Transverse colon (tissue), 4 donors: Measurements from ENCODE around the gene PLAAT5. TPM values are rescaled to one million over a fixed set of nuclear protein-coding genes. Genes with fewer than 3 reads are reported as not detected.

Experiments
- DNase-seq: peaks from one replicate; pipeline ENCODE4 v3.0.0-alpha.2; 2019
- H3K27ac ChIP-seq, 4 donors: fragments of 200-600 bp; sonication (generic); 2 replicates each; pipeline ENCODE4 v1.5.1; 2016 to 2018; ENCODE audit warnings: inconsistent platforms in 4 of 4
- H3K27me3 ChIP-seq: fragments of 200-600 bp; sonication (generic); 2 replicates; pipeline ENCODE4 v1.5.1; 2017; ENCODE audit warnings: inconsistent platforms
- H3K36me3 ChIP-seq, 4 donors: fragments of 200-600 bp; sonication (generic); 2 replicates each; pipeline ENCODE4 v1.5.1; 2017 to 2019; ENCODE audit warnings: inconsistent platforms in 4 of 4
- H3K4me1 ChIP-seq, 4 donors: fragments of 200-600 bp; sonication (generic); 2 replicates each; pipeline ENCODE4 v1.5.1; 2017 to 2020; ENCODE audit warnings: inconsistent platforms in 4 of 4
- H3K4me3 ChIP-seq, 4 donors: fragments of 200-600 bp; sonication (generic); 1 replicate in 1 of 4; 2 replicates in 3 of 4; pipeline versions ENCODE4 v1.5.1 to v1.6.1; 2017 to 2019; ENCODE audit warnings: inconsistent platforms in 4 of 4
- H3K9me3 ChIP-seq, 2 donors: fragments of 200-600 bp; sonication (generic); 2 replicates each; pipeline ENCODE4 v1.5.1; 2017 to 2019; ENCODE audit warnings: inconsistent platforms in 2 of 2
- CTCF ChIP-seq, 5 experiments: fragments of 200-600 bp in 3 of 5; fragments of 450-650 bp in 2 of 5; sonication (generic) in 3 of 5; IDR thresholded peaks; 1 replicate in 2 of 5; 2 replicates in 3 of 5; pipeline ENCODE4 v1.5.1; 2016 to 2017; ENCODE audit warnings: antibody characterized with exemption in 5 of 5, inconsistent platforms in 3 of 5, mild to moderate bottlenecking in 2 of 5, moderate library complexity in 1 of 5
- EP300 ChIP-seq: sonication (generic); formaldehyde crosslinking; IDR thresholded peaks from one replicate; pipeline ENCODE4 v1.6.1; 2017; ENCODE audit warnings: antibody characterized with exemption, low read depth
- POLR2A ChIP-seq: fragments of 450-650 bp; IDR thresholded peaks from one replicate; pipeline ENCODE4 v1.6.1; 2016; ENCODE audit warnings: antibody characterized with exemption, mild to moderate bottlenecking, moderate library complexity
- POLR2AphosphoS5 ChIP-seq, 3 donors: sonication (generic); formaldehyde crosslinking; IDR thresholded peaks; one replicate each; pipeline ENCODE4 v1.6.1; 2016; ENCODE audit warnings: antibody characterized with exemption in 3 of 3
- WGBS, 2 donors: methylation state at CpG; one replicate each; pipeline ENCODE4 v1.1.5; 2018; ENCODE audit warnings: low coverage in 1 of 2; 5-methylcytosine and 5-hydroxymethylcytosine counted together
- in situ Hi-C, 4 donors: fragments of 200-750 bp; cut with MboI; loops; one replicate each; pipeline versions ENCODE4 v1.15.0 to v1.15.1; 2017; ENCODE audit warnings: low sequenced_read_pairs in 3 of 4, low pct_ligation_motif_present in 1 of 4, low pct_unique_long_range_greater_than_20kb in 1 of 4
- intact Hi-C: fragments of 100-400 bp; cut with DNase I; formaldehyde crosslinking; loops from one replicate; pipeline ENCODE4 v1.15.1; 2023; ENCODE audit warnings: low total_unique reads
- total RNA-seq, 4 donors: library from RNA; depleted of rRNA; stranded (reverse); fragments of >200 nt; gene quantifications; one replicate each; pipeline ENCODE4 v1.1.0, GENCODE V29; 2016

PLAAT5 gene
- total RNA-seq, result 1 to 10 TPM in 1 of 4 donors, under 1 TPM in 1, not detected in 2; 0.79 to 1.4 TPM

DNA sequence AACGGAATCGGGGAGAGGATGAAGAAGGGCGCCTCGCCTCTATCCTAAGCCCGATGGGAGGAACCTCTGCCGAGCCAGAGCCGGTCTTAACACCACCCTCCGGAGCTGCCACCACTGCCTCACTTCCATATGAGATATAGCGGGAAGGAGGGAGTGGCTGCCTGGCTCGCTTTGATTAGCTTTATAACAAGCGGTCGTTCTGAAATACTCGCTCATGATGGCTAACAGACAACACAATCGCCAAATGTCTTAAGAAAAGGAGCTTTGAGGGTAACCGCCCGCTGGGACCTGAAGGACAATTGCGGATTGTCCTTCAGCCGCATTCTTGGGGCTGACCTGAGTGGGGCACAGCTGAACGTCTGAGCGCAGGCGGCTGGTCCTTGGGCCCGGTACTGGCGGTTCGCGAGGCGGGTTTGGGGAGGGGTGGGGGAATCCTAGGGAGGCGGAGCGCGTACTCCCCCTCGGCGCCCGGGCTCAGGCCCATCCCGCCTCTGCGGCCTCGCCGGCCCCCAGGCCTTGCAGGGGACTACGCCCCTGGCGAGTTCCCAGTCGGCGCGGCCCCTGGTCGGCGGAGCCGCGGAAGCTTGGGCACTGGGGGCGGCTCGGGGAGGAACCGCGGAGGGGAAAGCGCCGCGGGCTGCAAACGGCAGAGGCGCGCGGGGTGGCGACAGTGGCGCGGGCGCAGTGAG, at the start of gene PLAAT5:
PLAAT5 (minus strand) TSS at position 617 of the 689 bp plus-strand sequence; CDS start at position 484, 133 bp downstream.
- DNase-seq, result peak; percentile 16
- peaks cover 46% of the 10 kb centered on the region for H3K27me3 ChIP-seq
- in situ Hi-C loops, result loop anchor here in 1 of 4 donors (25.0 kb wide), 1 partner anchor 247 kb away; no protein-coding TSS in a partner anchor

GRCh38 chr11:63537293-63538101, 46.5 kb upstream of the PLAAT5 start:
- no peaks in the 10 kb centered on the region for H3K9me3 ChIP-seq
- H3K4me1 ChIP-seq, result peaks cover 20 to 50% (median 27%) of the 10 kb centered on the region in 4 donors
- in situ Hi-C loops, result no loop called here
- peak; percentile 44 for DNase-seq
- peak overlapping the region; percentile 83 to 90 (median 86) for H3K27ac ChIP-seq
- TF ChIP-seq POLR2AphosphoS5 (IDR thresholded peaks at IDR 0.05), result peak in 2 of 3 donors; percentile 28 to 51
- TF ChIP-seq POLR2A, result no peak
- intact Hi-C loops, result no loop called here
- H3K27me3 ChIP-seq, result no peaks in the 10 kb centered on the region
- H3K4me3 ChIP-seq, result peak overlapping the region; percentile 16 to 58 (median 32)
- H3K36me3 ChIP-seq, result no peaks in the 10 kb centered on the region
- WGBS, 2 donors, result 46% methylated on average over 8 of the region's 8 CpGs; no CpG with 5 or more reads in 1 of the 2 donors

More for the DNA sequence above, at the start of gene PLAAT5:
- Histone ChIP-seq H3K4me3 (peak within 1 kb of the TSS; percentile 25 to 55 (median 32)), H3K36me3 (no peaks in the 10 kb centered on the region), H3K4me1 (peaks cover 5 to 17% (median 10%) of the 10 kb centered on the region in 4 donors), H3K9me3 (peaks cover 4 to 6% of the 10 kb centered on the region in 2 donors), H3K27ac (peak within 1 kb of the TSS; percentile 60 to 82 (median 67))
- no peak for TF ChIP-seq EP300
- TF ChIP-seq POLR2AphosphoS5 (IDR thresholded peaks at IDR 0.05), result no peak
- no peak for TF ChIP-seq POLR2A
- TF ChIP-seq CTCF (IDR thresholded peaks at IDR 0.05), result no peak
- intact Hi-C loops, result no loop called here
- WGBS, 2 donors, result 9% methylated on average over 54 of the region's 60 CpGs; no CpG with 5 or more reads in 1 of the 2 donors

DNA sequence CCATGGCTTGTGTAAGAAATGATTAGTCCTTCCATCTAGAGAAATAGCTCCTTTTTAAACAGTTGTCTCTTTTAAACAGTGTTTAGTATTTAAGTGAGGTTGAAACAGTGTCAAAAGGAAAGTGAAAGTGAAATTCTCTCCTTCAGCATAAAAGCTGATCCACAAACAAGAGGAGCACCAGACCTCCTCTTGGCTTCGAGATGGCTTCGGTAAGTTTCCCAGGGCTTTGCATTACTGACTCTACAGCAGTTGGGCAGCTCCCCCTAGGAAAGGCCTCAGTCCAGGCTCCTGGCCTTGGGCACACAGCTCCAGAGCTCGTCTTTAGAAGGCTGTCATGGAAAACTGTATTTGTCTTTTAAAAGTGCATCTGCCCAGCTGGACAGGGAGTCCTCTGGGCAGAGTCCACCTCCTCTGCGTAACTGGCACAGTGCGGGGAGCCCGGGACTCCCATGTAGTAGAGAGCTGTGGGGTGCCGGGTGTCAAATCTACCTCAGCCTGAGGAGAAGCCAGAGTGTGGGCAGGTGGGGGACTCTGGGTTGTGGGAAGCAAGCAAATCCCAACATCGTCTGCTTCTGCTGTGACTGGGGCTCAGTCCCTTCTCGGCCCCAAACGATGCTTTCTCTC, 45.8 kb upstream of the PLAAT5 start, which contains the start of gene PLAAT4:
PLAAT4 (plus strand) TSS at position 140 of the 624 bp plus-strand sequence; CDS start at position 201, 61 bp downstream.
- peaks cover 20 to 50% (median 27%) of the 10 kb centered on the region in 4 donors for H3K4me1 ChIP-seq
- H3K4me3 ChIP-seq, result peak within 1 kb of the TSS; percentile 16 to 58 (median 32)
- H3K9me3 ChIP-seq, result no peaks in the 10 kb centered on the region
- H3K36me3 ChIP-seq, result no peaks in the 10 kb centered on the region
- H3K27me3 ChIP-seq, result no peaks in the 10 kb centered on the region
- H3K27ac ChIP-seq, result peak within 1 kb of the TSS; percentile 83 to 90 (median 86)
- intact Hi-C loops, result no loop called here
- TF ChIP-seq POLR2A, result peak; percentile 36
- peak in 2 of 3 donors; percentile 55 to 74 for TF ChIP-seq POLR2AphosphoS5 (IDR thresholded peaks at IDR 0.05)
- TF ChIP-seq EP300, result no peak
- in situ Hi-C loops, result no loop called here
- peak; percentile 41 for DNase-seq
- WGBS, 2 donors, result 20% methylated on average over 10 of the region's 10 CpGs; no CpG with 5 or more reads in 1 of the 2 donors

DNA sequence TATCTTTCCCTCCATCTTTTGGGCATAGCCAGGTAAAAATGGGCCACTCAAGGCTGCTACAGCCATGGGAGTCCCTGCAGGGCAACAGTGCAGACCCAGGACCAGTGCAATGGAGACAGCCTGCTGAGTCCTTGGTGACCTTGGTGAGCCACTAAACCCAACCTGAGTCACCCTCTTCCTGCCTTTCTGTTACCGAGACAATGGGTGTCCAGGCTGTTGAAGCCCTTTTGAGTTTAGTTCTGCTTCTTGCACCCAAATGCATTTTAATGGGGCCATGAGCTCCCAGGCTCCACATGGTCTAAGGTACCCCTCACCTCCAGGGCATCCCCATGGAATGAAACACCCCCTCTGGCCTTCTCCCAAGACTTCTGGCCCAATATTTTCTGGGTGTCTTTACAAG, 44.8 kb upstream of the PLAAT5 start:
- Histone ChIP-seq H3K36me3 (no peaks in the 10 kb centered on the region), H3K4me3 (no peak overlapping the region), H3K27ac (peak overlapping the region; percentile 83 to 90 (median 86)), H3K9me3 (no peaks in the 10 kb centered on the region), H3K27me3 (no peaks in the 10 kb centered on the region), H3K4me1 (peaks cover 20 to 54% (median 27%) of the 10 kb centered on the region in 4 donors)
- DNase-seq, result no peak
- 60 to 80% methylated on average over 1 of the region's 1 CpG for WGBS, 2 donors
- intact Hi-C loops, result no loop called here
- in situ Hi-C loops, result no loop called here
- no peak for TF ChIP-seq POLR2A
- TF ChIP-seq CTCF (IDR thresholded peaks at IDR 0.05), result no peak
- TF ChIP-seq EP300, result no peak
- no peak for TF ChIP-seq POLR2AphosphoS5 (IDR thresholded peaks at IDR 0.05)
